GM20000 (cell line): ENCODE results near the gene SPA17.

Experiments used
- DNase-seq: peaks from one replicate; pipeline ENCODE4 v3.0.0; 2012; ENCODE audit warnings: low spot score
- TF ChIP-seq, protein P1 (sequence below): IDR thresholded peaks from 2 replicates; pipeline ENCODE4 v1.5.1; 2012; ENCODE audit warnings: mild to moderate bottlenecking, control low read depth; ENCODE audit errors: extremely low read depth, missing control alignments

The SPA17 gene

DNA sequence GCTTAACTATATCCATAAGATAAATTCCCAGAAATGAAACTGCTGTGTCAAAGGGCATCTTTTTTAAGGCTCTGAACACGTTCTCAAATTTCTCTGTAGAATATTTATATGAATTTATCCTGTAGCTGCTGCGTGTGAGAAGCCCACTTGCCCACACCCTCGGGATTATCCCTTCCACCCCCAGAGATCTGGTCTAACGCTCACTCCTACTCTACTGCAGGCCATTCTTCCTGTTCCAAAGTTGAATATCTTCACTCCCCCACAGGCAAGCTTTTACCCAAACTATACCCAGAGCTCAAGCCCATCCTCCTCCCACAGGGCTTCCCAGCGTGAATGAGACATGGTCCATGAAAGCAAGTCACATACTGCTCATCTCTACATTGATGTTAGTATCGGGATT, 25.1 kb upstream of the SPA17 start:
- DNase-seq, result no peak
- TF ChIP-seq, protein P1, sequence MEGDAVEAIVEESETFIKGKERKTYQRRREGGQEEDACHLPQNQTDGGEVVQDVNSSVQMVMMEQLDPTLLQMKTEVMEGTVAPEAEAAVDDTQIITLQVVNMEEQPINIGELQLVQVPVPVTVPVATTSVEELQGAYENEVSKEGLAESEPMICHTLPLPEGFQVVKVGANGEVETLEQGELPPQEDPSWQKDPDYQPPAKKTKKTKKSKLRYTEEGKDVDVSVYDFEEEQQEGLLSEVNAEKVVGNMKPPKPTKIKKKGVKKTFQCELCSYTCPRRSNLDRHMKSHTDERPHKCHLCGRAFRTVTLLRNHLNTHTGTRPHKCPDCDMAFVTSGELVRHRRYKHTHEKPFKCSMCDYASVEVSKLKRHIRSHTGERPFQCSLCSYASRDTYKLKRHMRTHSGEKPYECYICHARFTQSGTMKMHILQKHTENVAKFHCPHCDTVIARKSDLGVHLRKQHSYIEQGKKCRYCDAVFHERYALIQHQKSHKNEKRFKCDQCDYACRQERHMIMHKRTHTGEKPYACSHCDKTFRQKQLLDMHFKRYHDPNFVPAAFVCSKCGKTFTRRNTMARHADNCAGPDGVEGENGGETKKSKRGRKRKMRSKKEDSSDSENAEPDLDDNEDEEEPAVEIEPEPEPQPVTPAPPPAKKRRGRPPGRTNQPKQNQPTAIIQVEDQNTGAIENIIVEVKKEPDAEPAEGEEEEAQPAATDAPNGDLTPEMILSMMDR, result no peak

DNA sequence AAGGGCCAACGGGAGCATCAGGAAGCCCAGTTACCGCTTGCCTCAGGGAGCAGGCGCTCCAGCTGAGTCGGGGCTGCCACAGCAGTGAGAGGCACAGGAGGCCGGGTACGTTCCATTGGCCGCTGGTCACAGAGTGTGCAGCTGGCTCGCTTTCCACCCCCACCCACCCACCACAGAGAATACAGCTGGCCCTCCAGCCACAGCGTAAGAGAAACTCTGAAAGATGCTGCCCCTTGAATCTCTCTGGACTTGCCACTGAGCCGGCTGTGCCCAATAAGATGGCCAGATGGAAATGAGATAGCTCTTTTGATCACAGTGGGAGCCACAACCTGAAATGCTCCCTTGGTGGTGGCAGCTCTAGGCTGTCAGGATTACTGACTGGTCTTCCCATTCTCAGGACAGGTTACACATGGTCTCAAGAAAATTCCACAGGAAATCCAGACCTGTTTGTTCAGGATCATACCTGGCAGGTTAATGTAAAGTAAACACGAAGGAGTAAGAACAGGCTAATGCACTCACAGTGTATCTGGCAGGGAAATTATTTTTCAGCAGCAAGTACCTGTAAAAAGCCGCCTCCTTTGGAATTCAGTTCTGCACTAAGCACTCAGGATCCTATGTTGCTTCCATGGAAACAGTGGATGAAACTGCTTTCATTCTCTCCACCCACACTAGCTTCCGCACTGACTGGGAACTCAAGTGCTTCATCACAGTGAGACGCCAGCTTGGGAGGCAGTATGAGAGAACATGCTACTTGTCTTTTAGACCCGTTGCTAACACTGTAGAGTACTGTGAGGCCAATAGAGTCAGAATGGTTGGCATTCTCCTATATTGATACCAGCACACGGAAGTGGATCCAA, 16.7 kb upstream of the SPA17 start:
- TF ChIP-seq, protein P1, result no peak
- no peak for DNase-seq

DNA sequence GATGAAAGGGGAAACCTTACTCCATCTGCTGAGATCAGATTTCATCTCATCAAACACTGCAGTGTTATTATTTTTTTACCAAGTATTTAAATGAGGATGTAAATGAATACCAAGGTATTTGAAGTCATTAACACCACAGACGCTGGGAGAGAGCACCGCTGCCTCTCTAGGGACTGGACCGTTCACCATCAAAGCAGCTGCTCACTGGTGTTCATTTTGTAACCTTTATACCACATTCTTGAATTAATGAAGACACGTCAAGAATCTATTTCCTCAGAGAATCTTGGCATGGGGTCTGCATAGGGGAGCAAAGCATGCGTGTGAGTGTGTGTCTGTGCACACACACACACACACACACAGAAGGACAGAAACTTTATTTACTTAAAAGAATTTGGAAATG, 15.8 kb upstream of the SPA17 start:
- TF ChIP-seq, protein P1, result no peak
- DNase-seq, result no peak

DNA sequence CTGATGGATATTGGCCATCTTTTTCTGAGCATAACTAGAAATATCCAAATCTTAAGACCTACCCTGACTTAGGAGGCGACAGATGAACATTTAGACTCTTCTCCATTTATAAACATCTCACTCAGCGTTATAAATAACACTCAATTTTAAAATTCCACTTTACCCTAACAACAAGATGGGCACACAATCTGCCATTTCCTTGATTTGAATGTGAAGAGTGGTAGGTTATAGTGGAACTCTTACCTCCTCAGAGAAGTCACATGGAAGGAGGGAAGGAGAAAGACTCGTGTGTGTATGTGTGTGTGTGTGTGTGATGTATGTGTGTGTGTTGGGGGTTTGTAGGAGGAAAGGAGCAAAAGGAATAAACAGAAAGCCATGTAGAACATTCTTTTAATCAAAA, 15.2 kb upstream of the SPA17 start:
- TF ChIP-seq, protein P1, result no peak
- DNase-seq, result no peak

DNA sequence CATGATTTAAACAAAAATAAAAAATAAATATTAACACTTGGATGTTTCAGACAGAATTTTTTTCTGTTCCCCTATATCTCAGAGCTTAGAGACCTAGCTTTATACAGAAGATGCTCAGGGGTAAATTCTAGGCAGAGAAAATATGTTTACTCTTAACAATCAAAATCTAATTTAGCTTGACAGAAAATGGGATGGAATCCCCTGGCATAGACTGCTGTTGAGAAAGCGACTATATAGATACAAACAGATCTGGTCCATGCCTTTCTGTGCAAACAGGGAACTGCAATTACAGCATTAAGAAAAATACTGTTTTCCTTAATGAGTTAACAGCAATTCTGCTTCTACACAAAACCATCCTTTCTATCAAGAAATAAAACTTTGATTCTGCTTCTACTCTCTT, 14.7 kb upstream of the SPA17 start:
- DNase-seq, result no peak
- TF ChIP-seq, protein P1, result no peak

DNA sequence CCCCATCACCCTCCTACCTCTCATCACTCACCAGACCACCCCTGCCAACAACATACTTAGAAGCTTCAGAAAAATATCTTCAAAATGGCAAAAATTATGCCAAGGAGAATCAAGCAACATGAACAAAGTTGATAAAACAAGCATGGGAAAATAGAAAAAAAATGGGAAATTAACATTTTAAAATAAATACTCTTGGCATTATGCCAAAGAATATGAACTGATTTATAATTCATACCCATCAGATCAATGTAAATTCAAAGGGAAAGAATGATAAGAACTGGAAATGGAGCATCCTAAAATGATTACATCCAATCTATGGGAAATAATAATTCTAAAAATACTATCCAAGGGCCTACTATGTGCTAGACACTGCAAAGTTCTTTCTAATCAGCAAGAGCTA, 12.2 kb upstream of the SPA17 start:
- no peak for DNase-seq

DNA sequence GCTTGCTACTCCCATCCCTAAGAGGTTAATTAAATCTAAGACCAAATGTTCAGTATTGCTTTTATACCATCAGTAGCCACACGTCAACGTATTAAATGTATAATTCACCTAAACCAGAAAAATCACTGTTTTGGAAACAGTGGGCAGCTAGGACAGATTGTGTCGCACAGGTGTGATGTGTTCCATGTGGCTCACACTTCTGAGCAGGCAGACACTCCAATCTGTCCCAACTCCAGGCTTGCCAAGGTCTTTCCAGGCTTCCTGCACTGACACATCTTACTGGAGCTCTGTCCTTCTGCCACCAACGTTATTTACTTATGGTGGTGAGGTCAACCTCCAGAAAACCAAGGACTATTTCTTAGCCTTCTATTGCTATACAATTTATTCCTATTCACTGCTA, 11.6 kb upstream of the SPA17 start:
- TF ChIP-seq, protein P1, result no peak

More for the DNA sequence above, 12.2 kb upstream of the SPA17 start:
- TF ChIP-seq, protein P1, result no peak

More for the DNA sequence above, 11.6 kb upstream of the SPA17 start:
- no peak for DNase-seq
